Endothelial cell of umbilical vein (primary cell): ENCODE measurements around the gene TMEM106C. TPM values are rescaled to one million over a fixed set of nuclear protein-coding genes. Genes with fewer than 3 reads are reported as not detected.

Experiments
- BruUV-seq: library from RNA; stranded (reverse); fragments of 400-500 nt; replicated peaks from 2 replicates; lab custom pipeline; 2021; lab: Mats Ljungman, UMichigan
- CTCF ChIA-PET: fragments of 300-600, 350-600 bp; sonication (Branson Sonifier 250); formaldehyde crosslinking; loops from one replicate; lab custom pipeline; 2021; ENCODE audit warnings: antibody characterized with exemption, inconsistent platforms; lab: Charles Lee
- POLR2A ChIA-PET: fragments of 300-600, 350-600 bp; sonication (Branson Sonifier 250); formaldehyde crosslinking; loops from one replicate; lab custom pipeline; 2021; ENCODE audit warnings: antibody characterized with exemption, inconsistent platforms; lab: Charles Lee
- DNase-seq: peaks from one replicate; pipeline ENCODE4 v3.0.0-alpha.2; 2011; ENCODE audit warnings: low read depth, low spot score
- FAIRE-seq: peaks from 2 replicates; lab custom pipeline; 2011; peaks lifted over from hg19 to GRCh38; lab: Jason Lieb, UNC
- H2AFZ ChIP-seq: 2 replicates; pipeline ENCODE4 v1.6.0; 2012; ENCODE audit warnings: low read depth, low read length, control low read depth, inconsistent platforms
- H3K27ac ChIP-seq: 2 replicates; pipeline ENCODE4 v1.5.1; 2011; ENCODE audit warnings: low read depth, mild to moderate bottlenecking, control low read depth, low read length, moderate library complexity; ENCODE audit not compliant: insufficient read depth
- H3K27me3 ChIP-seq, 2 experiments: 2 replicates each; pipeline versions ENCODE4 v1.6.0 to v1.6.1; 2011; ENCODE audit warnings: low read length in 2 of 2, mixed read lengths in 1 of 2; ENCODE audit not compliant: control insufficient read depth in 2 of 2, insufficient read depth in 2 of 2
- H3K36me3 ChIP-seq, 2 experiments: 2 replicates in 1 of 2; 3 replicates in 1 of 2; pipeline ENCODE4 v1.5.1; 2011; ENCODE audit warnings: low read length in 2 of 2, mild to moderate bottlenecking in 1 of 2, moderate library complexity in 1 of 2; ENCODE audit not compliant: control insufficient read depth in 2 of 2, insufficient read depth in 2 of 2; ENCODE audit errors: extremely low read depth in 1 of 2
- H3K4me1 ChIP-seq: 3 replicates; pipeline ENCODE4 v1.5.1; 2011; ENCODE audit warnings: mild to moderate bottlenecking, low read length; ENCODE audit not compliant: control insufficient read depth, insufficient read depth; ENCODE audit errors: extremely low read depth
- H3K4me2 ChIP-seq: 2 replicates; pipeline ENCODE4 v1.6.1; 2011; ENCODE audit warnings: low read length, control low read depth, mixed read lengths; ENCODE audit not compliant: insufficient read depth
- H3K4me3 ChIP-seq, 3 experiments: fragments of 200-600 bp in 1 of 3; sonication (generic), shearing (Covaris generic) in 1 of 3; replicated peaks in 1 of 3; 2 replicates each; pipeline ENCODE4 v1.5.1; 2011 to 2016; ENCODE audit warnings: control low read depth in 3 of 3, low read length in 3 of 3, mild to moderate bottlenecking in 2 of 3, inconsistent platforms in 1 of 3, low read depth in 1 of 3, moderate library complexity in 1 of 3; ENCODE audit not compliant: insufficient read depth in 1 of 3
- H3K79me2 ChIP-seq: 2 replicates; pipeline ENCODE4 v1.6.0; 2012; ENCODE audit warnings: low read length, inconsistent platforms; ENCODE audit not compliant: control insufficient read depth, insufficient read depth
- H3K9ac ChIP-seq: replicated peaks from 2 replicates; pipeline ENCODE3; 2011; ENCODE audit warnings: low read length, control low read depth; ENCODE audit not compliant: insufficient read depth; ENCODE audit errors: extremely low read depth
- H3K9me1 ChIP-seq: replicated peaks from 3 replicates; pipeline ENCODE4 v1.6.0; 2011; ENCODE audit warnings: mild to moderate bottlenecking, low read length; ENCODE audit not compliant: control insufficient read depth, insufficient read depth; ENCODE audit errors: extremely low read depth
- H3K9me3 ChIP-seq: replicated peaks from 2 replicates; pipeline ENCODE4 v1.5.1; 2012; ENCODE audit warnings: low read length, inconsistent platforms; ENCODE audit not compliant: control insufficient read depth, insufficient read depth
- H4K20me1 ChIP-seq: replicated peaks from 2 replicates; pipeline ENCODE3; 2011; ENCODE audit warnings: mild to moderate bottlenecking, low read length; ENCODE audit not compliant: control insufficient read depth, insufficient read depth; ENCODE audit errors: extremely low read depth
- CTCF ChIP-seq, 2 donors: IDR thresholded peaks; 1 replicate in 1 of 2; 2 replicates in 1 of 2; pipeline ENCODE4 v1.5.1; 2011; ENCODE audit warnings: low read length in 2 of 2, mild to moderate bottlenecking in 2 of 2, moderate library complexity in 2 of 2, control low read depth in 1 of 2, inconsistent platforms in 1 of 2, low read depth in 1 of 2; ENCODE audit not compliant: insufficient read depth in 1 of 2; ENCODE audit errors: extremely low read depth in 1 of 2
- EZH2 ChIP-seq: IDR thresholded peaks from 2 replicates; pipeline ENCODE4 v1.6.1; 2012; ENCODE audit warnings: borderline replicate concordance, low read depth, mild to moderate bottlenecking, moderate library complexity, low read length, inconsistent platforms; ENCODE audit not compliant: severe bottlenecking
- FOS ChIP-seq: IDR thresholded peaks from 2 replicates; pipeline ENCODE4 v1.6.1; 2011; ENCODE audit warnings: mild to moderate bottlenecking, low read length, moderate library complexity, borderline replicate concordance; ENCODE audit not compliant: insufficient read depth
- GATA2 ChIP-seq: IDR thresholded peaks from 2 replicates; pipeline ENCODE4 v1.7.0; 2011; ENCODE audit warnings: low read depth, mild to moderate bottlenecking, moderate library complexity, mixed read lengths, low read length; ENCODE audit not compliant: insufficient read length, insufficient read depth
- JUN ChIP-seq: IDR thresholded peaks from 2 replicates; pipeline ENCODE4 v1.6.1; 2011; ENCODE audit warnings: borderline replicate concordance, low read depth; ENCODE audit not compliant: insufficient read length, insufficient read depth
- MAX ChIP-seq: IDR thresholded peaks from 2 replicates; pipeline ENCODE4 v1.6.1; 2011; ENCODE audit not compliant: insufficient read depth, insufficient read length
- MYC ChIP-seq: IDR thresholded peaks from one replicate; pipeline ENCODE4 v1.6.1; 2011; ENCODE audit warnings: mild to moderate bottlenecking, low read depth, low read length
- POLR2A ChIP-seq: IDR thresholded peaks from 2 replicates; pipeline ENCODE4 v1.6.1; 2012; ENCODE audit warnings: low read depth, mild to moderate bottlenecking, control low read depth, low read length
- POLR2AphosphoS5 ChIP-seq: IDR thresholded peaks from 2 replicates; pipeline ENCODE4 v1.6.1; 2012; ENCODE audit warnings: low read depth, mild to moderate bottlenecking, control low read depth, low read length, moderate library complexity; ENCODE audit not compliant: insufficient read depth
- dilution Hi-C: fragments of 300-500 bp; cut with MboI; formaldehyde crosslinking; loops from one replicate; pipeline ENCODE4 v1.15.0; 2019; ENCODE audit warnings: low sequenced_read_pairs; ENCODE audit not compliant: extremely low pct_ligation_motif_present
- intact Hi-C: fragments of 100-400 bp; cut with micrococcal nuclease; formaldehyde crosslinking; loops from one replicate; pipeline ENCODE4 v1.10.0; 2022
- polyA plus RNA-seq, 4 experiments: library from polyadenylated mRNA; depleted of rRNA in 3 of 4; stranded (reverse) in 3 of 4; unstranded in 1 of 4; fragments of >200 nt; gene quantifications; 2 replicates each; pipeline versions ENCODE4 v1.2.1 to v1.2.3, GENCODE V29; 2011 to 2012; ENCODE audit warnings: missing spikeins in 1 of 4
- total RNA-seq: library from RNA; stranded (reverse); gene quantifications from 2 replicates; pipeline ENCODE4 v1.2.3, GENCODE V29; 2021

TMEM106C gene
- total and polyA plus RNA-seq, 2 donors (not counting 3 experiments of a cell fraction or from before 2014, with no cell fraction given): 84.4 to 148 TPM

GRCh38 chr12:47954058-47954457 lies 9.3 kb upstream of the TMEM106C start:
- no peaks in the 10 kb centered on the region for H4K20me1 ChIP-seq
- peaks cover 5 to 15% of the 10 kb centered on the region in 2 experiments for H3K27me3 ChIP-seq
- no peaks in the 10 kb centered on the region for H3K9me3 ChIP-seq
- no peak for DNase-seq
- TF ChIP-seq GATA2 (no peak), CTCF (IDR thresholded peaks at IDR 0.05; ENCODE audit: extremely low read depth in 1 of 2, insufficient read depth in 1 of 2, low read depth in 1 of 2, low read length in 2 of 2) (no peak), MYC (no peak), POLR2A (no peak), POLR2AphosphoS5 (no peak), JUN (no peak), MAX (no peak), EZH2 (no peak), FOS (no peak)
- no peaks in the 10 kb centered on the region for H3K79me2 ChIP-seq
- no peak overlapping the region for H2AFZ ChIP-seq
- no TSS peak for BruUV-seq
- H3K9me1 ChIP-seq: no peaks in the 10 kb centered on the region
- POLR2A ChIA-PET: no interaction called here
- H3K9ac ChIP-seq: no peak overlapping the region
- no peak overlapping the region for H3K27ac ChIP-seq
- no peak for FAIRE-seq
- dilution Hi-C loops (no loop called here), intact Hi-C loops (no loop called here)
- CTCF ChIA-PET: interaction anchor here (5.3 kb wide), 1 partner anchor 9 kb away, joined by 35 read pairs; the partner anchor contains the start of gene TMEM106C
- no peaks in the 10 kb centered on the region for H3K4me1 ChIP-seq
- H3K4me2 ChIP-seq: no peak overlapping the region
- H3K4me3 ChIP-seq: no peak overlapping the region
- no peaks in the 10 kb centered on the region for H3K36me3 ChIP-seq
